Body of pancreas (tissue), 4 donors: ENCODE data around the gene KDM2A. TPM values are rescaled to one million over a fixed set of nuclear protein-coding genes. Genes with fewer than 3 reads are reported as not detected.
A peak's percentile ranks its signal among the peaks of the same experiment; 100 is the strongest.

Experiments used
- ATAC-seq: fragments of 150-250 bp; one replicate; pipeline ENCODE4 v1.9.1; 2016
- DNase-seq, 4 donors: peaks; one replicate each; pipeline ENCODE4 v3.0.0-alpha.2; 2019
- H3K27ac ChIP-seq, 4 donors: fragments of 200-600 bp; sonication (generic); 1 replicate in 3 of 4; 2 replicates in 1 of 4; pipeline versions ENCODE4 v1.5.1 to v1.6.1; 2016 to 2019; ENCODE audit warnings: mild to moderate bottlenecking in 1 of 4, mixed read lengths in 1 of 4, moderate library complexity in 1 of 4
- H3K27me3 ChIP-seq, 2 donors: fragments of 200-600 bp; sonication (generic); one replicate each; pipeline ENCODE4 v1.6.0; 2016; ENCODE audit warnings: mild to moderate bottlenecking in 1 of 2
- H3K36me3 ChIP-seq, 2 donors: fragments of 200-600 bp; sonication (generic); replicated peaks in 1 of 2; 2 replicates each; pipeline ENCODE4 v1.5.1; 2016; ENCODE audit warnings: low read depth in 2 of 2; ENCODE audit not compliant: insufficient read depth in 1 of 2
- H3K4me1 ChIP-seq: fragments of 200-600 bp; sonication (generic); one replicate; pipeline ENCODE4 v1.6.0; 2016
- H3K4me3 ChIP-seq, 2 donors: fragments of 200-600 bp; sonication (generic); 1 replicate in 1 of 2; 2 replicates in 1 of 2; pipeline ENCODE4 v1.5.1; 2016 to 2019
- H3K9me3 ChIP-seq, 3 donors: fragments of 200-600 bp; sonication (generic); 1 replicate in 2 of 3; 2 replicates in 1 of 3; pipeline ENCODE4 v1.5.1; 2016
- POLR2A ChIP-seq, 3 donors: fragments of 450-650 bp; IDR thresholded peaks; one replicate each; pipeline ENCODE4 v1.6.1; 2016; ENCODE audit warnings: antibody characterized with exemption in 3 of 3, mild to moderate bottlenecking in 2 of 3
- WGBS, 2 donors: methylation state at CpG; one replicate each; pipeline ENCODE4 v1.1.5; 2017; 5-methylcytosine and 5-hydroxymethylcytosine counted together
- intact Hi-C: fragments of 100-400 bp; cut with DNase I; formaldehyde crosslinking; loops from one replicate; pipeline ENCODE4 v1.15.1; 2023
- total RNA-seq, 2 donors: library from RNA; depleted of rRNA; stranded (reverse); fragments of >200 nt; gene quantifications; one replicate each; pipeline ENCODE4 v1.1.0, GENCODE V29; 2016
- TF ChIP-seq, protein P1 (sequence below), 7 experiments: fragments of 450-650 bp in 4 of 7; fragments of 200-600 bp in 3 of 7; sonication (generic) in 3 of 7; IDR thresholded peaks; one replicate each; pipeline ENCODE4 v1.5.1; 2016 to 2019; ENCODE audit warnings: antibody characterized with exemption in 7 of 7

KDM2A gene
- total RNA-seq, 2 donors from 2014 or later = 26.5 to 29.0 TPM

DNA sequence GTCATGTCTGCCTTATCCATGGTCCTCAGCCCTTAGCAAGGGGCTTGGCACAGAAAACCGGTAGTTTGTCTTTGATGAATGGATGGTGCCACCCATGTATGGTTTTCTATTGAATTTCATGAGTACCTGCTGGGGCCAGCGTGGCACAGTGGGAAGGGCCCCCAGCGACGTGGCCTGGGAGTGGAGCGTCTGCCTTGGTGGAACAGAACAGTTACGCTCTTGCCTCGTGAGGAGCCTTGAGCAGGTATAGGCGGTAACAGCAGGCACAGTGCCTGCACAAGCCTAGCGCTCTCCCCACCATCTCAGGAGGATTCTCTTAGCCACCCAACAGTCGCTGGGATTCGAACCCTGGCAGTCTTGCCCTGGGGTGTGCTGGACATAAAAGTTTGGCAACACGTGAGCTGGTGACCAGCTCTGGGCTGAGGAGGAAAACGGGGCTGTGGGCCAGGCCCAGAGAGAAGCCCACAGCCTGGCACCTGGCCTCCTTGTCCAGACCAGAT lies 181.2 kb downstream of the KDM2A start:
- Histone ChIP-seq H3K36me3 (peaks cover 0 to 2% of the 10 kb centered on the region in 2 donors), H3K4me1 (peaks cover 31% of the 10 kb centered on the region), H3K9me3 (no peaks in the 10 kb centered on the region), H3K4me3 (no peak overlapping the region), H3K27ac (no peak overlapping the region), H3K27me3 (no peaks in the 10 kb centered on the region)
- WGBS, 2 donors = 88 to 90% methylated on average over 9 to 13 of the region's 13 CpGs
- TF ChIP-seq, protein P1, sequence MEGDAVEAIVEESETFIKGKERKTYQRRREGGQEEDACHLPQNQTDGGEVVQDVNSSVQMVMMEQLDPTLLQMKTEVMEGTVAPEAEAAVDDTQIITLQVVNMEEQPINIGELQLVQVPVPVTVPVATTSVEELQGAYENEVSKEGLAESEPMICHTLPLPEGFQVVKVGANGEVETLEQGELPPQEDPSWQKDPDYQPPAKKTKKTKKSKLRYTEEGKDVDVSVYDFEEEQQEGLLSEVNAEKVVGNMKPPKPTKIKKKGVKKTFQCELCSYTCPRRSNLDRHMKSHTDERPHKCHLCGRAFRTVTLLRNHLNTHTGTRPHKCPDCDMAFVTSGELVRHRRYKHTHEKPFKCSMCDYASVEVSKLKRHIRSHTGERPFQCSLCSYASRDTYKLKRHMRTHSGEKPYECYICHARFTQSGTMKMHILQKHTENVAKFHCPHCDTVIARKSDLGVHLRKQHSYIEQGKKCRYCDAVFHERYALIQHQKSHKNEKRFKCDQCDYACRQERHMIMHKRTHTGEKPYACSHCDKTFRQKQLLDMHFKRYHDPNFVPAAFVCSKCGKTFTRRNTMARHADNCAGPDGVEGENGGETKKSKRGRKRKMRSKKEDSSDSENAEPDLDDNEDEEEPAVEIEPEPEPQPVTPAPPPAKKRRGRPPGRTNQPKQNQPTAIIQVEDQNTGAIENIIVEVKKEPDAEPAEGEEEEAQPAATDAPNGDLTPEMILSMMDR (IDR thresholded peaks at IDR 0.05) = no peak
- TF ChIP-seq POLR2A (IDR thresholded peaks at IDR 0.05) = no peak
- ATAC-seq (no peak), DNase-seq (no peak)
- intact Hi-C loops = no loop called here

GRCh38 chr11:67300756-67301312 lies 181.8 kb downstream of the KDM2A start:
- peaks cover 34% of the 10 kb centered on the region for H3K4me1 ChIP-seq
- intact Hi-C loops = no loop called here
- H3K36me3 ChIP-seq = peaks cover 0 to 2% of the 10 kb centered on the region in 2 donors
- H3K27ac ChIP-seq = no peak overlapping the region
- DNase-seq (peak in 1 of 4 donors; percentile 14), ATAC-seq (no peak)
- no peak overlapping the region for H3K4me3 ChIP-seq
- H3K27me3 ChIP-seq = no peaks in the 10 kb centered on the region
- WGBS, 2 donors = 92% methylated on average over 18 to 22 of the region's 22 CpGs
- no peak for TF ChIP-seq POLR2A (IDR thresholded peaks at IDR 0.05)
- TF ChIP-seq, protein P1 (IDR thresholded peaks at IDR 0.05) = no peak
- H3K9me3 ChIP-seq = no peaks in the 10 kb centered on the region

GRCh38 chr11:67301313-67301921 lies 182.4 kb downstream of the KDM2A start:
- H3K4me1 ChIP-seq = peaks cover 34% of the 10 kb centered on the region
- no peaks in the 10 kb centered on the region for H3K9me3 ChIP-seq
- intact Hi-C loops = no loop called here
- no peak for TF ChIP-seq POLR2A (IDR thresholded peaks at IDR 0.05)
- TF ChIP-seq, protein P1 (IDR thresholded peaks at IDR 0.05) = no peak
- WGBS, 2 donors = 84% methylated on average over 27 of the region's 28 CpGs; no CpG with 5 or more reads in 1 of the 2 donors
- no peak overlapping the region for H3K4me3 ChIP-seq
- H3K27ac ChIP-seq = peak overlapping the region in 2 of 4 donors; percentile 72 to 75
- no peak for ATAC-seq
- H3K36me3 ChIP-seq = peaks cover 0 to 2% of the 10 kb centered on the region in 2 donors
- H3K27me3 ChIP-seq = no peaks in the 10 kb centered on the region
- DNase-seq = no peak

- TF ChIP-seq, protein P1 (IDR thresholded peaks at IDR 0.05) = no peak
- TF ChIP-seq POLR2A (IDR thresholded peaks at IDR 0.05) = peak in 2 of 3 donors; percentile 9 to 14
- Histone ChIP-seq H3K4me1 (peaks cover 34% of the 10 kb centered on the region), H3K9me3 (no peaks in the 10 kb centered on the region), H3K36me3 (peaks cover 0 to 2% of the 10 kb centered on the region in 2 donors), H3K27ac (peak overlapping the region; percentile 72 to 87 (median 77)), H3K4me3 (peak overlapping the region in 1 of 2 donors; percentile 44), H3K27me3 (no peaks in the 10 kb centered on the region)
- intact Hi-C loops = no loop called here
- 29 to 45% methylated on average over 6 to 14 of the region's 15 CpGs for WGBS, 2 donors
- DNase-seq (peak; percentile 54 to 75 (median 66)), ATAC-seq (peak; percentile 33)
Measured at GRCh38 chr11:67301951-67302516, 183.0 kb downstream of the KDM2A start.
